ENCODE data around the gene TMEM121B. TPM values are rescaled to one million over a fixed set of nuclear protein-coding genes. Genes with fewer than 3 reads are reported as not detected.
"Not testable (repeated sequence)": the region's sequence is repeated elsewhere in the genome, so short reads cannot be mapped to it uniquely, and the experiment has no call there.

TMEM121B gene
- total RNA-seq, 1 donor from 2014 or later, result 0.11 TPM

DNA sequence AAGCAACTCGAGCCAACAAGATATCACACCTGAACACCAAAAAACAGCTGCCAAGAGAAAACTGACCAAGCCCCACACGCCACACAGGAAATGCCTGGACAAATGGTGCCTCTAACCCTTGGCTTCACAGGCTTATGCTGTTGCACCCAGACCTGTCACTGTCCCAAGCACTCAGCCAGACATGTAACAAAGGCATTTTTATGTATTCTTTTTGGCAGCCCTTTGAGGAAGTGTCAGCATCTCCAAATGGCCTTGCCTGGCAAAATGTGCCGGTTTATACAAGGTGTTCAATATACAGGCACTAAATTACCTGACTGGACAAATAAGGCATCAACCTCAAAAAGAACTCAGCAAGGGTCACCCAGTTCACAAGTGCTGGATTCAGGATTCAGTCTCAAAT lies 31.8 kb upstream of the TMEM121B start:
- Histone ChIP-seq H3K4me1 (peaks cover 6 to 8% of the 10 kb centered on the region in 2 donors), H3K9me3 (no peaks in the 10 kb centered on the region), H3K27ac (no peak overlapping the region), H3K4me3 (no peak overlapping the region), H3K27me3 (no peaks in the 10 kb centered on the region), H3K36me3 (peaks cover 5 to 7% of the 10 kb centered on the region in 2 donors)
- intact Hi-C loops (cut with DNase I), result no loop called here
- DNase-seq (ENCODE audit: low spot score in 2 of 2), result no peak
- TF ChIP-seq, protein P1, sequence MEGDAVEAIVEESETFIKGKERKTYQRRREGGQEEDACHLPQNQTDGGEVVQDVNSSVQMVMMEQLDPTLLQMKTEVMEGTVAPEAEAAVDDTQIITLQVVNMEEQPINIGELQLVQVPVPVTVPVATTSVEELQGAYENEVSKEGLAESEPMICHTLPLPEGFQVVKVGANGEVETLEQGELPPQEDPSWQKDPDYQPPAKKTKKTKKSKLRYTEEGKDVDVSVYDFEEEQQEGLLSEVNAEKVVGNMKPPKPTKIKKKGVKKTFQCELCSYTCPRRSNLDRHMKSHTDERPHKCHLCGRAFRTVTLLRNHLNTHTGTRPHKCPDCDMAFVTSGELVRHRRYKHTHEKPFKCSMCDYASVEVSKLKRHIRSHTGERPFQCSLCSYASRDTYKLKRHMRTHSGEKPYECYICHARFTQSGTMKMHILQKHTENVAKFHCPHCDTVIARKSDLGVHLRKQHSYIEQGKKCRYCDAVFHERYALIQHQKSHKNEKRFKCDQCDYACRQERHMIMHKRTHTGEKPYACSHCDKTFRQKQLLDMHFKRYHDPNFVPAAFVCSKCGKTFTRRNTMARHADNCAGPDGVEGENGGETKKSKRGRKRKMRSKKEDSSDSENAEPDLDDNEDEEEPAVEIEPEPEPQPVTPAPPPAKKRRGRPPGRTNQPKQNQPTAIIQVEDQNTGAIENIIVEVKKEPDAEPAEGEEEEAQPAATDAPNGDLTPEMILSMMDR (IDR thresholded peaks at IDR 0.05), result no peak

DNA sequence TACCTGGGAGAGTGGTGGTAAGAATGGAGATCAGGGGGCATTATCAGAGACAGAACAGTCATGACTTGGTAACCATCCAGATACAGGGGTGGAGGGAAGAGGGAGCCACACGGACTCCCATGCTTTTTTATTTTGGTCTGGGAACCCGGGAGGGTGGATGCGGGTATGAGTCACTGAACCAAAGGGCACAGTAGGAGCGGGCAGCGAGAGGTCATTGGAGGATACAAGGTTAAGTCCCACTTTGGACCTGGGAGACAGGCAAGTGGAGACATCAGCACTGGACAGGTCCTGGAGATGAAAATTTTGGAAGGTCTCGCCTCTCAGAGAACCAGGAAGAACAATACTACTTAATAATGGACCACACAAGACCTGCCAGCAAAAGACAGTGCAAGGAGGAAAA lies 31.2 kb upstream of the TMEM121B start:
- TF ChIP-seq, protein P1 (IDR thresholded peaks at IDR 0.05), result no peak
- intact Hi-C loops (cut with DNase I), result no loop called here
- no peak overlapping the region for H3K27ac ChIP-seq

DNA sequence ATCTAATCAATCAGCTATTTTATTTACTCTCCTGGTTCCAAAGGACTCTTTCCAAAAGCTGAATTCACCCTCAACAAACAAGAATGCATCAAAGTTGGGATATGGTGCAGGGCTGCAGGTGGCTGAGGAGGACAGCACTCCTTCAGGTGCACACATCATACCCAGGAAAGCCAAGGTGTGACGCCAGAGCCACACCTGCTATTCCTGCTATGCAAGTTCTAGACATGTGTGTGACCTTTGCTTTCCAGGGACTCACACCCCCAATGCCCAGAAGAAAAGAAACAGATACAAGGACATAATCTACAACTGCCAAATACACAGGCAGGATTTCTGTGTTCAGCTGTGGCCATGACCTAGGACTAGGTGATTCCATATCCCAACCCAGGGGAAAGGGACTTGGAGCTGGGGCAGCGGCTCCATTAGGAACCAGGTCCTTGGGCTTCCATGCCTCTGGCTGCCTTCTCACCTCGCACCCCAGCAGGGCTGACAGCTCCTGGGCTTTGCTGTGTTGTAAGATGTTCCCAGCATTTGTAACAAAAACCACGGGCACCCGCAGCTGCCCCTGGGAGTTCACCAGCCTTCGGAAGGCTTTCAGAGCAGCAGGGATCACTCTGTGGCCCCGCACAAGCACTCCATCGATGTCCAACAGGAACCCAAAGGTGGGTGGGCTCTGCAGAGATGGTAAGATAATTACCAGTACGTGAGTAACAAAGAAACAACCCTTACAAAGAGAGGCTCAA lies 28.1 kb upstream of the TMEM121B start:
- TF ChIP-seq, protein P1 (IDR thresholded peaks at IDR 0.05), result no peak
- Histone ChIP-seq H3K4me3 (no peak overlapping the region), H3K27ac (no peak overlapping the region), H3K27me3 (no peaks in the 10 kb centered on the region), H3K4me1 (no peaks in the 10 kb centered on the region), H3K36me3 (peaks cover 14 to 23% of the 10 kb centered on the region in 2 donors), H3K9me3 (no peaks in the 10 kb centered on the region)
- intact Hi-C loops (cut with DNase I), result no loop called here
- DNase-seq (ENCODE audit: low spot score in 2 of 2), result no peak

More for the DNA sequence above, 31.2 kb upstream of the TMEM121B start:
- Histone ChIP-seq H3K36me3 (peaks cover 5 to 12% of the 10 kb centered on the region in 2 donors), H3K27me3 (no peaks in the 10 kb centered on the region), H3K9me3 (no peaks in the 10 kb centered on the region), H3K4me3 (no peak overlapping the region), H3K4me1 (peaks cover 0 to 2% of the 10 kb centered on the region in 2 donors)
- DNase-seq (ENCODE audit: low spot score in 2 of 2), result no peak

DNA sequence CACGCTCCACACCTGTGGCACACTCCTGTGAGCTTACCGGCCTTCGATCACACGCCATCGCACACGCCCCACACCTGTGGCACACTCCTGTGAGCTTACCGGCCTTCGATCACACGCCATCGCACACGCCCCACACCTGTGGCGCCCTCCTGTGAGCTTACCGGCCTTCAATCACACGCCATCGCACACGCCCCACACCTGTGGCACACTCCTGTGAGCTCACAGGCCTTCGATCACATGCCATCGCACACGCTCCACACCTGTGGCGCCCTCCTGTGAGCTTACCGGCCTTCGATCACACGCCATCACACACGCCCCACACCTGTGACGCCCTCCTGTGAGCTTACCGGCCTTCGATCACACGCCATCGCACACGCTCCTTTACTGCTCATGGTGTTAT lies 26.3 kb upstream of the TMEM121B start:
- intact Hi-C loops (cut with DNase I); DNase-seq (ENCODE audit: low spot score in 2 of 2); H3K27me3 ChIP-seq; H3K4me1 ChIP-seq; H3K4me3 ChIP-seq; H3K27ac ChIP-seq; H3K9me3 ChIP-seq: not testable (repeated sequence)
- peaks cover 31 to 37% of the 10 kb centered on the region in 2 donors for H3K36me3 ChIP-seq

DNA sequence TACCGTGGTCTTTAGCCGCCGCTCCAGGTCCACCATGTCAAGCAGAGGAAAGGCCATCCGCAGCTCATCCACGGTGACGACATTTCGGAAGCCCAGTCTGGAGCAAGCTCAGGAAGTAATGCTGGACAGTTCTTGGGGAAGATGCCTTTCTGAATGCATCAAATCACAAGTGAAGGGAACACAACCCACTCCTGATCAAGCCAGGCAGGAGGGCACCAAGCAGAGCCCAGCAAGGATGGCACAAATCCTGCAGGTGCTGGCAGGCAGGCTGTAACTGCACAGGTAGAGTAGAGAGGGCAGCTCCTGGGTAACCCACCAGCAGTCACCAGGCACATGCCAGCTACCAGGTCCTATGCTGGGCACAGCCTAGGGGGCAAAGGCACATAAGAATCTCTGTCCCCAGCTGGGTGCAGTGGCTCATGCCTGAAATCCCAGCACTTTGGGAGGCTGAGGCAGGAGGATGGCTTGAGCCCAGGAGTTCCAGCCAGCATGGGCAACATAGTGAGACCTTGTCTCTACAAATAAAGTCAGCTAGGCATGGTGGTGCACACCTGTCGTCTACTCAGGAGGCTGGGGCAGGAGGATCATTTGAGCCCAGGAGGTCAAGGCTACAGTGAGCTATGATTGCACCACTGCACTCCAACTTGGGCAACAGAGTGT lies 24.0 kb upstream of the TMEM121B start:
- Histone ChIP-seq H3K27me3 (no peaks in the 10 kb centered on the region), H3K4me1 (no peaks in the 10 kb centered on the region), H3K4me3 (no peak overlapping the region), H3K36me3 (peaks cover 52 to 56% of the 10 kb centered on the region in 2 donors), H3K9me3 (no peaks in the 10 kb centered on the region), H3K27ac (no peak overlapping the region)
- TF ChIP-seq, protein P1 (IDR thresholded peaks at IDR 0.05), result no peak
- DNase-seq (ENCODE audit: low spot score in 2 of 2), result no peak
- intact Hi-C loops (cut with DNase I), result no loop called here

DNA sequence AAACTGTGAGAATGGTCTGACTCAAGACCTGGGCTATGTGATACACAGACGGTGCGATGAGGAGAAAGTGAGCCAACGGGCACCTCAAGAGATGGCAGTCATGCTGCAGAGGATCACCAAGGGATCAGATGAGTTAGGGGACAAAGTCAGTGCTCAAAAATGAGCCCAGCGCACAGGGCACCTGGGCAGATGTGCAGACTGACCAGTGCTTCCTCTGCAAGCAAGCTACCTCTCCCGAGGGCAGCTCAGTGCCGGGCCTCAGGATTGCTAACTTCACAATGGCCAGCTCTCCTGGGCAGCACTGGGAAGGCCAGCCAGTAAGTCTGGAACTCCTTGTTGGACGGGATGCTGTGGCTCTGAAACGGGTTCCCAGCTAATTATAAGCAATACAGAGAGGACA lies 22.7 kb upstream of the TMEM121B start:
- H3K27me3 ChIP-seq, result no peaks in the 10 kb centered on the region
- no peaks in the 10 kb centered on the region for H3K4me1 ChIP-seq
- no peaks in the 10 kb centered on the region for H3K9me3 ChIP-seq
- no peak overlapping the region for H3K4me3 ChIP-seq
- H3K27ac ChIP-seq, result no peak overlapping the region
- TF ChIP-seq, protein P1 (IDR thresholded peaks at IDR 0.05), result no peak
- intact Hi-C loops (cut with DNase I), result no loop called here
- peaks cover 57 to 65% of the 10 kb centered on the region in 2 donors for H3K36me3 ChIP-seq
- no peak for DNase-seq (ENCODE audit: low spot score in 2 of 2)

Measured in ascending aorta (tissue), 2 donors.